NT2/D1 (cell line): Measurements from ENCODE around the gene AKNA.

Source experiments
- YY1 ChIP-seq: IDR thresholded peaks from 2 replicates; pipeline ENCODE4 v1.6.1; 2011; ENCODE audit not compliant: insufficient read length, insufficient read depth
- ZNF274 ChIP-seq: IDR thresholded peaks from 2 replicates; pipeline ENCODE4 v1.6.1; 2011; ENCODE audit warnings: mild to moderate bottlenecking, low read depth, low read length

GRCh38 chr9:114437401-114437893 lies 49.7 kb upstream of the AKNA start:
- TF ChIP-seq ZNF274 (no peak), YY1 (no peak)
